Chondrocyte (in vitro differentiated cells): ENCODE measurements around the gene GP1BA. TPM values are rescaled to one million over a fixed set of nuclear protein-coding genes. Genes with fewer than 3 reads are reported as not detected.
A peak's percentile ranks its signal among the peaks of the same experiment; 100 is the strongest.
"Not testable (repeated sequence)": the region's sequence is repeated elsewhere in the genome, so short reads cannot be mapped to it uniquely, and the experiment has no call there.

Experiments
- DNase-seq: peaks from one replicate; pipeline ENCODE4 v3.0.0; 2021; ENCODE audit warnings: mixed read lengths, low spot score
- H3K27ac Mint-ChIP-seq: one replicate; pipeline ENCODE4 v1.8.0; 2021; ENCODE audit warnings: mild to moderate bottlenecking, moderate library complexity, mixed read lengths; ENCODE audit not compliant: unreplicated experiment
- H3K27me3 Mint-ChIP-seq: 2 replicates; pipeline ENCODE4 v1.8.0; 2021; ENCODE audit warnings: low read depth, mixed read lengths
- H3K36me3 Mint-ChIP-seq: 2 replicates; pipeline ENCODE4 v1.8.0; 2021; ENCODE audit warnings: low read depth, mixed read lengths
- H3K4me1 Mint-ChIP-seq: 2 replicates; pipeline ENCODE4 v1.8.0; 2021; ENCODE audit warnings: low read depth, mild to moderate bottlenecking, mixed read lengths
- H3K4me3 Mint-ChIP-seq: one replicate; pipeline ENCODE4 v1.8.0; 2021; ENCODE audit warnings: mild to moderate bottlenecking, moderate library complexity, mixed read lengths; ENCODE audit not compliant: unreplicated experiment
- H3K9me3 Mint-ChIP-seq: 2 replicates; pipeline ENCODE4 v1.8.0; 2021; ENCODE audit warnings: low read depth, mixed read lengths
- CTCF ChIP-seq: fragments of 200-600 bp; sonication (generic); IDR thresholded peaks from 2 replicates; pipeline ENCODE4 v1.5.0; 2021; ENCODE audit warnings: antibody characterized with exemption, mild to moderate bottlenecking, moderate library complexity
- total RNA-seq: library from RNA; stranded (reverse); gene quantifications from 3 replicates; pipeline ENCODE4 v1.2.1, GENCODE V29; 2021

The GP1BA gene
- total RNA-seq, 1 donor from 2014 or later: not detected

DNA sequence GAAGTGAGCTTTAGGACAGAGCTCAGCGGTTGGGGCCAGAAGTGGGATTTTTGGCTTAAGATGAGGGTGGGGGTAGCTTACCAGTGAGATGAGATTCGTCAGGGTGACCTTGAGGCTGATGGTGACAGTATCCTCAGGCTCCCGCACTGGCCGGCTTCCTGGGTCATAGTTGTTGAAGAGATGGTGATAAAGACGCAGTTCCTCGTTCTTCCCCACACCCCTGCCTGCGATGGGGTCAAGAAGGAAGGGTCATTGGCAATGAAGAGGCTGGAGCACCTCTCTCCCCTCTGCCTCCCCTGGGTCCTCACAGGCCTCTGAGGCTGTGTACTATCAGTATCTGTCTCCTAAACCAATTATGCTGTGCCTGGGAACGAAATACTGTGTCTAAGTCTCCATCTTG, 29.5 kb upstream of the GP1BA start:
- Mint-ChIP-seq H3K27ac (no peak overlapping the region), H3K4me1 (peaks cover 4% of the 10 kb centered on the region)

DNA sequence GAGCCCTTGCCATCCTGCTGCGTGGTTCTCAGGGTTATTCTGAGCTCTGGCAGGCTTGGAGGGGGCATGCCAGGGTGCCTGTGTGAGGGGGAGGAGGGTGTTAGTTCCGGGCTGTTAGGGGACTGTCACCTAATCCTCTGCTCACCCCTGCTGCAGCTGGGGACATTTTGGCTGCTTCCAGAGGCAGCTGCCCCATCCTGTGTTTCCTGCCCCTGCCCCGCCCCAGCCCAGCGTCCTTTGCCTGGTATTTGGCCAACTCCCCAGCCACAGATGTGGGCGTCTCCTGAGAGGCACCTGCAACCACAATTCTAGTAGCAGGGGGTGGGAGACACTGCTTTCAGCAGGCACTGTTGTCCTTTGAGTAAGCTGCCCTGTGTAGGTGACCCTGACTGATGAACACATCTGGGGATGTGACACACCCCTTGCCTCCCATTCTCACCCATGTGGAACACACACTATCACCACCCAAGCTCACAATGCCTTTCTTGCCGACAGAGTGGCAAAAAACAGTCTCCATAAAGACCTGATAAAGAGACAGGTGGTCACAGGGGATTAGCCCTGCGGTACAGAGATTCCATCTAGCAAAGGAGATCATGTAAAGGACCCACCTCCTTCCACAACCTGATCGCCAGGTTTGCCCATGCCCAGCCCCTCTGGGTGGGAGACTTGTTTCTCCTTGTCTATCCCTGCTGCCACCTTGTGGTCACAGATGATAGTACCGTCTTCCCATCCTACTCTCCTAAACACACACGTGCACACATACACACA, 28.8 kb upstream of the GP1BA start, which contains the start of gene CHRNE:
CHRNE (minus strand) TSS at position 48 of the 768 bp plus-strand sequence; CDS start at position 13, 35 bp downstream.
- peaks cover 6% of the 10 kb centered on the region for H3K36me3 Mint-ChIP-seq
- H3K27me3 Mint-ChIP-seq: no peaks in the 10 kb centered on the region
- DNase-seq: peak; percentile 62
- H3K4me3 Mint-ChIP-seq: no peak within 1 kb of the TSS
- H3K4me1 Mint-ChIP-seq: peaks cover 4% of the 10 kb centered on the region
- peak within 1 kb of the TSS; percentile 57 for H3K27ac Mint-ChIP-seq
- TF ChIP-seq CTCF: peak; percentile 84
- H3K9me3 Mint-ChIP-seq: no peaks in the 10 kb centered on the region

More for the DNA sequence above, 29.5 kb upstream of the GP1BA start:
- TF ChIP-seq CTCF: no peak
- Mint-ChIP-seq H3K36me3 (peaks cover 6% of the 10 kb centered on the region), H3K4me3 (no peak overlapping the region), H3K9me3 (no peaks in the 10 kb centered on the region), H3K27me3 (no peaks in the 10 kb centered on the region)
- DNase-seq: peak; percentile 59

GRCh38 chr17:4906642-4907041, 25.4 kb upstream of the GP1BA start:
- H3K27me3 Mint-ChIP-seq, H3K4me3 Mint-ChIP-seq, H3K9me3 Mint-ChIP-seq, DNase-seq, H3K27ac Mint-ChIP-seq, H3K36me3 Mint-ChIP-seq, H3K4me1 Mint-ChIP-seq: not testable (repeated sequence)

GRCh38 chr17:4908301-4908700, 23.8 kb upstream of the GP1BA start:
- H3K9me3 Mint-ChIP-seq: no peaks in the 10 kb centered on the region
- H3K27ac Mint-ChIP-seq: no peak overlapping the region
- no peak for TF ChIP-seq CTCF
- no peaks in the 10 kb centered on the region for H3K36me3 Mint-ChIP-seq
- peaks cover 3% of the 10 kb centered on the region for H3K4me1 Mint-ChIP-seq
- peak; percentile 72 for DNase-seq
- H3K4me3 Mint-ChIP-seq: no peak overlapping the region
- no peaks in the 10 kb centered on the region for H3K27me3 Mint-ChIP-seq

- H3K4me1 Mint-ChIP-seq: peaks cover 3% of the 10 kb centered on the region
Measured at GRCh38 chr17:4908711-4909496, 23.2 kb upstream of the GP1BA start.

More at GRCh38 chr17:4908711-4909496, 23.2 kb upstream of the GP1BA start:
- no peaks in the 10 kb centered on the region for H3K27me3 Mint-ChIP-seq
- H3K27ac Mint-ChIP-seq: no peak overlapping the region
- TF ChIP-seq CTCF: peak; percentile 88
- DNase-seq: peak; percentile 94
- H3K4me3 Mint-ChIP-seq: no peak overlapping the region
- H3K9me3 Mint-ChIP-seq: no peaks in the 10 kb centered on the region
- no peaks in the 10 kb centered on the region for H3K36me3 Mint-ChIP-seq
